Activated CD8-positive, alpha-beta memory T cell treated with anti-CD3 and anti-CD28 coated beads for 24 hours (primary cell): ENCODE data around the gene ASTN2.
A peak's percentile ranks its signal among the peaks of the same experiment; 100 is the strongest.

Source experiments
- DNase-seq: peaks from one replicate; pipeline ENCODE4 v3.0.0-alpha.2; 2020

ASTN2 gene

DNA sequence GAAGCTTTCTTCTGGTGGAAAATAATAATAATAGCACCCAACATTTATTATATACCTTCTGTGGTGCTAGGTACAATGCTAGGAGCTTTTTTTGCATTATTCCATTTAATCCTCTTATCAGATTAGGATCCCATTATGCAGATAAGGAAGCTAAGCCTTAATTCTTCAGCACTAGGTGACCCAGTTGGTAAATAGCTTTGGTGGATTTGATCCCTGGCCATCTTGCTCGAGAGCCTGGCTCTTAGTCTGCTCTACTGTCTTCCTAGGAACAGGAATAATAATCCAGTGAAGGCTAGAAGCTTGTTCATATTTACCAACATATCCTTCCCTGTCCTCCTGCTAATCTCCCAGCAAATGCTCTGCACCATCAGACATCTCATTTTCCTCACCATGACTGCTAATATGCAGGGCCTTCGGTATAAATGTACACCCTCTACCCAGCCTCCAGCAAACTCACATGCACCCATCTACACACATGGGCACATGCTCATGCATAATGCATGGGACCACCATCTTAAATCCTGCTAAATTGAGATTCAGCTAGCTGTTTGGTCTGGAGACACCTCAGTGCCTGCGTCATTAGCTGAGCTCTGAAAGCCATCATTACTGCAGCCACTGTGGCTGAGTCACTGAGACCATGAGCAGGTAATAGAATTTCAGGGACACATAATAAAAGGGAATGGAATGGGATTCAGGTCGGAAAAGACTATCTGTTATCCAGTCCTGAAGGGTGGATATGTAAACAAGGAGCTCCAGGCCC, 640.3 kb downstream of the ASTN2 start:
- no peak for DNase-seq

DNA sequence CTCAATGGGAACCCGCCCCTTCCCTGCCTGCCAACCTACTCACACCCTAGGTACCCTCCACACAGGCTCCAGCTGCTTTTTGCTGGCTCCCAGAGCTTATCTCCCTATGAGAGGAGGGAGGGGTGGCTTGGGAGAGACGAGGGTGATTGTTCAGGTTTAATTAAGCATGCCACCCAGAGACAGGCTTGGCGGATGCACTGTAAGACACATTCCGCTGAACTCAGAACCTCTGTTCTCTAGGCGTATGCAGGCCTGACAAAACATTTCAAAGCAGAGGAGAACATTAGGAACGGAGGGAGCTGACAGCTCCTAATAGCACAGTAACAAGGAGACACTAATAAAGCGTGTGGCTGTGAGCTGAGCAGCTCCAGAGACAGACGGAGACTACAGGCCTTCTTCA, 647.6 kb downstream of the ASTN2 start:
- no peak for DNase-seq

DNA sequence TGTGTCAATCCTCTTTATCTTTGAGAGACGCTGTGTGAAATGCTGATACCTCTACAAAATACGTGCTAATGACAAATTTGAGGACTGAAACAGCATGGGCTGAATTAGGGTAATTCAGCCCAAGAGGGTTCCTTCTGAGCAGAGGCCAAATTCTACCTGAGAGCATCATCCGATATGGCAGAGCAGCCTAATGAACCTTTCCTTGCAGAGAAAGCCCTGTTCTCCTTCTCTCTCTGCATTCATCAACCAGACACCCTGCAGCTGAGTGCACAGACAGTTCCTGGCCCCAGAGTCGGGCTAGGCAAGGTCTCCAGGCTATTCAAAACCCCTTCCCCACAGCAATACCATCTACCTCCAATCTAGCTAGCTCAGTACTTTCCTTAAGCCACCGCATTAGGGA, 649.8 kb downstream of the ASTN2 start:
- DNase-seq, result no peak

DNA sequence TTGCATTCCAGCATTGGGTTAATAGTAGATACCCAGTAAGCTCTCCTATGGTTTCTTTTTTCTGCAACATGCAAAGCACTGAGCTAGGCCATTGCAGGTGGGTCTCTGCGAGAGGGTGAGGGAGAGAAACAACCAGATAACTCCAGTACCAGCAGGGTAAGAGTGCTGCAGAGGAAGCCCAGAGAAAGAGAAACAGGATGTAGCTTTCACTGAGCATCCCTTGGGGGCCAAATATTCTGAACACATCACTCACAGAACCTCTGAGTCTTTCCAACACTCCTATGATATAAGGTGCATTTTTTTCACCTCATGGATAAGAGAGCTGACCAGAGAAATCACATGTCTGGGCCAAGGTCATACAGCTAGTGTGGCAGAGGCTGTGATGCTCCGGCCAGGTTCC, 651.1 kb downstream of the ASTN2 start:
- no peak for DNase-seq

DNA sequence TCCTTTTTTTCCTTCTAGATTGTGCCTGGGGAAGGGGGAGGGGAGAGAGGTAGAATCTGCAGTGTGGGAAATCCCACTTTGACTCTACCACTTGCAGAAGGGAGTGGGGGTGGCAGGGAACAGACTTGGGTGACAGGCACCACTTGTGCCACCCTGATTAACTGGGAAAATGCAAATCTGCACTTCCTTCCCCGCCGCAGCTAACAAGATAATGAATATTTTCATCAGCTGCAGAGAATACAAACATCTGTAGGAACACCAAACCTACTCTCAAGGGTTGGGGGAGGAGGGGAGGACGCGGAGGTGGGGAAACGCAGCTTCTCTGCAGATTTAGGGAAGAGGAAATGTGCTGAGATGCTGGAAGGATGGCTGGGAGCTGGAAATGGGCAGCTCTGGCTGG, 654.2 kb downstream of the ASTN2 start:
- DNase-seq, result no peak

DNA sequence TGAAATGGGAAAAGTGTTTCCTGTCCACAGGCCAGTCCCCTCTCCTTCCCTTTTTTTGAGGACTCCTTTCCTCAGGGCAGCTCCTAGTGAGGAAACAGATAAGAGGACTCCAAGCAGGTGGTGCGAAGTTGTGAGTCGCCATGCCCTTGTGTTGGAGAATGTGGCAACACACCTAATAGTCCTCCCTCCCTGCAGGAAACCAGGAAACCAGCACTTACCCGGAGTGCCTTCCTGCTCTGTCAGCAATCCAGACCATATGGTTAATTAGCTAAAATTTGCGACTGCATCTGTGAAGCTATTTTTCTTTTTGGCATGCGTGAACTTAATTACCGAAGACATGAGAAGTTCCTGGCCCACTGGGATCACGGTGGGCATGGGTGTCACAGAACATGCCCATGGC, 657.8 kb downstream of the ASTN2 start:
- no peak for DNase-seq

DNA sequence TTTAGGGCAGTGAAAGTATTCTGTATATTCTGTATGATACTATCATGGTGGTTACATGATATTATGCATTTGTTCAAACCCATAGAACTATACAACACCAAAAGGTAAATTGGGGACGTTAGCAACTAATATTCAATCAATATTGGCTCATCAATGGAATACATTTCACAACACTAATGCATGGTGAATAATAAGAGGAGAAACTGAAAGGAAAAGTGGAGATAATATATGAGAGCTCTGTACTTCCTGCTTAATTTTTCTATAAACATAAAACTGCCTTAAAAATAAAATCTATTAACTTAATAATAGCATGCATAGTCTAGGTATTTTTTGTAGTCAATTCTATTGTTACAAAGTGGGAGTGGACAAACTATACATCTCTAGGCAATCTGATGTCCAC, 661.5 kb downstream of the ASTN2 start:
- no peak for DNase-seq

DNA sequence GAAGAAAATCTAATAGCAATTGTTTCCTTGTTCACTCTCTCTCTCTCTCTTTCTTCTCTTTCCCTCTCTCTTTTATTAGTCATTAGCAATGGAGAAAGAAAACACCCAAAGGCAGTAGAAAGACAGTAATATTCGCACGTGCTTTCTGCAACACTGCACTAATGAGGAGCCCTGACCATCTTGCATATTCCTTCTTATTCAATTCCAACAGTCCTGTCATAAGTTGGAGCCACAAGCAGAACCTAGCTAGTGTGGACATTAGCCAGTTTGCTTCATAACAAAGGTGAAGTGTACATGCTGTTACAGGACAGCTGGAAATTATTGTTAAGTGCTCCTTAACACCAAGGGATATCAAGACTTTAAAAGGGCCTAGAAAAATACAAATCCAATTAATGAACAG, 664.3 kb downstream of the ASTN2 start:
- DNase-seq, result no peak

DNA sequence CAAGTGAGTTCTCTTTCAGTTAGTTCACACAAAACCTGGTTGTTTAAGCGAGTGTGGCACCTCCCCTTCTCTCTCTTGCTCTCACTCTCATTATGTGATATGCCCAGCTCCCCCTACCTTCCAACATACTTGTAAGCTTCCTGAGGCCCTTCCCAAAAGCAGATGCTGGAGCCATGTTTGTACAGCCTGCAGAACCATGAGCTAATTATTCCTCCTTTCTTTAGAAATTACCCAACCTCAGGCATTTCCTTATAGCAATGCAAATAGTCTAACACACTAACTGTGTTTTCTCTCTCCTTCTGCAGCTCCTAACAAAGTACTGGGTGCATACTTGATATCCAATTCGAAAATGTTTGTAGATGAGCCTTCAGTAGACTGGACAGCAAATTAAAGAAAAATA, 665.1 kb downstream of the ASTN2 start:
- no peak for DNase-seq

DNA sequence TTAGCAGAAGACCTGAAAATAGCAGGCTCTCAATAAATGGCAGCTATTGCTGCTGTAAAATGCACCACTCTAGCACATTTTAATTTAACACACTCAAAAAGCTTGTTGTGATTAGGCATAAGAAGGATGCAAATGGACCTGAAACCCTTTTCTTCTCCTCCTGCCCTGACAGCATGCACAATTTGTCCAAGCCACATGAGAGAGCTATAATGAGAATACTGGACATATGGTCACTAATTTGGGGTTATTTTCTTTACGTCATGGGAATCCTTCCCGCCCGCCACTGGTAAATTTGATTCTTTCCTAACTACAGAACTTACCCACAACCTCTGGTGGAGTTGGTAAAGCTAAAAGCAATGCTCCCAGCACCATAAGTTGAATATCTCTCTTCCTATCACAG, 665.7 kb downstream of the ASTN2 start:
- DNase-seq, result no peak

DNA sequence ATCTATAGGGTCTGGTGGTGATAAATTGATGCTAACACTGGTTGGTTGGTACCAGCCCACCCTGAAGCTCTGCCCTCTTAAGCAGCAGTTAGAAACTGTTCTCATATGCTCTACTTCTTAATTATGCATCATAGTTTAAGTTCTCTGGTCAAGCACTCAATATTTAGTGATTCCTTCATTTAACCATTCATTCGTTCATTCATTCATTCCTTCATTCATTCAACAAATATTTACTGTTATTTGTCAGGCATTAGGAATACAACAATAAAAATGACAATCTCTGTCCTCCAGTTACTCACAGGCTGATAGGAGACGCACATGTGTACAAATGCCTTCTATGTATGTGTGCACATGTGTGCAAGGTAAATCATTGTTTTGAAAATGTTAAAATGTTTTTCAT, 673.1 kb downstream of the ASTN2 start:
- DNase-seq, result no peak

DNA sequence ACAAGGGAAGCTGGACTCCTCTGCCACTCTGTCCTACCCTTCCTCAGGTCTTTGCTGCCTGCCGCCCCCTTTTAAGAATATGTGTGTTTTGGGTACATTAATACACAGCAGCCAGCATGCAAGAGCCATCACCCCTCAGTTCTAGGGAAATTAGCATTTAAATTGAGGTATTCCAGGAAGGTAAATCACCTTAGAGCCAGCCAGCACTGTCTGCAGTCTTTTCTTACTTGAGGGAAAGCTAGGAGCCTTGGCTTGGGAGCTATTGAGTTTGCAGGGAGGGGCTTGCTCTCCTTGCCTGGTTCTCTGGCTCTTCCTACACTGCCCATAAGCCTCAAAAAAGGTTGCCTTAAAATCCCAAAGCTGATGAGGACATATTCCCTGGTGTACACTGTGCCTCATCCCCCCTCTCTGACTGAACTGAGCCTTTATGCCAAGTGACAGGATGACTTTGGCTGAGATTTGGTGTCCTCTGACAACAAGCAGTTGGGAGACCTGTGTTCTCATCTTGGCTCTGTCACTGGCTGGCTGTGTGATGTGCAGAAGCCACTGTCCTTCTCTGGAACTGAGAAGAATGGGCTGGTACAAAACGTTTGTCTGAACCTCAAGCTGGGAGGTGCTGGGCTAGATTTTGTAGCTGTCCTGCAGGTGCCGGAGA, 673.6 kb downstream of the ASTN2 start:
- no peak for DNase-seq

DNA sequence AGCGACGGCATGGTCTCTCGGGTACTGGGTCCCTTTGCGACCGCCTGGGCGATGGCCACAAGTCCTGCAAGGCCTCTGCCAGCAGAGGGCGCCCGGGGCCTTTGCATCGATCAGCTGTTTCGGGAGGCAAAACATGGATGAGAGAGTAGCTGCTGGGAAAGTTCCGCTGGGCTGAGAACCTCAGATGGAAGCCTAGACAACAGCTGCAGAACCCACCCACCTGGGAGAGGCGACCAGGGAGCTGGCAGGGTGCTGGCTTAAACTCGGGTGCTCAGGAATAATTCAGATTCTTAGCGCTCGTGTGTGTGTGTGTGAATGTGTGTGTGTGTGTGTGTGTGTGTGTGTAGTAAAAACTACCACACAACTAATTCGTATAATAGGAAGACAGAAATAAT, 677.7 kb downstream of the ASTN2 start:
- DNase-seq, result peak; percentile 75

DNA sequence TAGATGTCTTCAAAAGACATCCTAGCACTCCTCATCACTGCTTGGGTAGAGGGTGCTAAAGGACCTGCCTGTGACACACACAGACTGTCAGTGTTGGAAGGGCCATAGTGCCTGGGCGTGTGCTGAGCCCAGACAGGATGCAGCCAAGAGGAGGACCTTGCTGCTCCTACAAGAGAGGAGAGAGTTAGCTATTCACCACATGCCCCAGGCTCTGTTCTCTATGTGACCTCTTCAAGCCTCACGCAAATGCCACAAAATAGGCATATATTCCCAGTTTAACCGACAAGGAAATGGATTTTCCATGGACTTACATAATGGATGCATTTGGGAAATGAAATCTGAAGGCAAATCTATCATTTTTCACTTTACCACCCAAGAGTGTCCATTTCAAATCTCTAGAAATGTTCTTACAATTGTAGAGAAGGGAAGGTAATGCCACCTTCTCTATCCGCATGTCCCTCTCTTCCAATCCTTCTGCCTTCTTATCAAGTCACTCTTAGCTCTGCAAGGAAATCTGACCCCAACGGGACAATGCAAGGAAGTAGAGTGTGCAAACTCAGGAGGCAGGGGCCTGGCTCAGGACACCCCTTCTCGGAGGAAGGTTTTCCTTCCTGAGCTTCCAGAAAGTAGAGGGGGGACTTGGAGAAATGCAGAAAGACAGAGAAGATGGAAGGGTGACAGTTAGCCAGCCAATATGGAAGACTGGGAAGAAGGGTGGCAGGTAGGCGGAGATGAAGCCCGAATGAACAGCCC, 678.3 kb downstream of the ASTN2 start:
- DNase-seq, result no peak

DNA sequence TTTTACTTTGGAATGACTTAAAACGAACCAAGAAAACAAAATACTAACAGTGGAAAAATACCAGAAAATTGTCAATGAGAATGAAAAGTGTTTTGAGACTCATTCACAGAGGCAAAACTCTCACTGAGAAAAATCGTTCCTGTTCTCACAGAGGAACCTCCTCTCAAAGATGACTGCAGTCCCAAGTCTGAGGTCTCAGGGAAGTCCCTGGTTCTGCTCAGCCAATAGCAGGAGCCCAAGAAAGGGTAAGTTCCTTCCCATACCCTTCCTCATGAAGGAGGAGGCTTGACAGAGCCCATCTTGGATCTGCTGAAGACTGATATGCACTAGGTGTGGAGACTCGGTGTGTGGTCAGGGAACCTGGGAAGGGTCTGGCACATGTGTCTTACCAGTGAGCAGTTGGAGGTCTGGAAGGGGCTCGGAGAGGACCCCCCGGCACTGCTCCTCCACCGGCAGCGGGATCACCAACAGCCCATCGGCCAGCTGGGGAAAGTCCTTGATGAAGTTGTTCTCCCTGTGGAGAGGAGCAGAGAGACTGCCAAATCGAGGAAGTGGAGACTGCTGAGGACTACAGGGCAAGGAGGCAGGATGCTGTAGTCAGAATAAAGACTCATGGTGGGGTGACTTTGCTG, 681.7 kb downstream of the ASTN2 start:
- DNase-seq, result no peak

DNA sequence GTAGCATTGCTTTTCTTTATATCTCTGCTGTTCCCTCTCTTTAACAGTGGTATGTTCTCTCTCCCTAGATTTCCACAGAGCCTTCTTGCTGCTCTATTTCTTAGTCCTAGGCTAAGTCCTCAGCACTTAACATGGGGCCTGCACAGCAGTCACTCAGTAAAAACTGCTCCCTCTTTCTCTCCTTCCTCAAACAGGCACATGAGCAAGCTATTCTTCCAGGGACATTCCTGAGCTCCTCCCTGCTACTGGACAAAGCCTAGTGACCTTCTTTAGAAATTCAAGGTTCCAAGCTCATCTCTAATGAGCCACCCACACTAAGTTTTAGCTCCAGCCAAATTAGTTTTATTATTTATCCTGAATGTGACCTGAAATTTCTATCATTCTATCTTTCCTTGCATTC, 688.3 kb downstream of the ASTN2 start:
- DNase-seq, result no peak

DNA sequence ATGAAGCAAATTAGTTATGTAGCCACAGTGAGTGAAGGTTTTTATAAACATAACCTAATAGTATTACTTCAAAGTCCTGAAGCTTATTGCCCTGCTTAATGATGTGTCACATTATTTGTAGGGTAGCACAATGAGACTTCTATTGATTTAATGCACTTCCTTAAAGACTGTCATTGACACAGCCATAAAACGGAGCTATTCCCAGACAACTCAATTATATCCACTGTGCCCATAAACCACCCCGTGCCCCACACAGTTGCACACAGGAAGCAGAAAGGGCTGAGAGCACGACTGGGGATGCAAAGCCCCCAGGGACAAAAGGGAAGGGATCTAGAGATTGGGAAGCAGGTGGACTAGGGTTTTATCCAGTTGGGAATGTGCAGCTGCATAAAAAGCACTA, 690.7 kb downstream of the ASTN2 start:
- no peak for DNase-seq

DNA sequence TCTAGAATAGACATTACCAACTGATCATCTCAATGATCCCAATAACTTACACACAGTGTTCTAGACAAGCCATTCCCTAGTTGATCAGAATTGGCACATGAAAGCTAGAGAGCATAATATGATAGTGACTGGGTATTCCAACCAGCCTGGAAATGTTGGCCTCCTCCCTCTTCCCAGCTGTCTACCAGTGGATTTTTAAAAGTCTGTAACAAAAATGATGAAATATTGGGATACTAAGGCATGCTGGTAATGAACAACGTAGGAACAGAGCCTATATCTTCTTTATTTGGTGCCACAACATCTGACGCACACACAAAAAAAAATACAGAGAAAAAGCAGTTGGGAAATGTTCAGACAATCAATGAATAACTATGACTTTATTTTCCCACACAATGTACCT, 692.9 kb downstream of the ASTN2 start:
- DNase-seq, result no peak

DNA sequence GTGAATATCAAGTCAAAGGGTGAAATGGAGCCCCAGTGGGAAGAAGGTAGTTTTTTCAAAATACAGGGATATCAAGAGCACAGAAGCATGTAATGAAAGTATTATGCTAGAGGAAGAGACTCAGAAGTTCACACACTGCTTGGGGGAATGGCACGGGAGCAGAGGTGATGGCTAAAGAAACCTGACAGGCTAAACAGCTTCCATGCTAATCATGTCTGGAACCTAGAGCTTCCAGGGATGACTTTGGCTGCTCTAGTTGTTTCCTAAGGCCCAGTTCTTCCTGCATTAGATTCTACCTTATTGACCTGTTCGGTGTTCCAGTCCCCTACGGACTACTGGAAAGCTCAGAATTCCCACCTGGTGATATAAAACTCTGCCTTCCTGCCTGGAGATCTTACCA, 693.4 kb downstream of the ASTN2 start:
- no peak for DNase-seq

DNA sequence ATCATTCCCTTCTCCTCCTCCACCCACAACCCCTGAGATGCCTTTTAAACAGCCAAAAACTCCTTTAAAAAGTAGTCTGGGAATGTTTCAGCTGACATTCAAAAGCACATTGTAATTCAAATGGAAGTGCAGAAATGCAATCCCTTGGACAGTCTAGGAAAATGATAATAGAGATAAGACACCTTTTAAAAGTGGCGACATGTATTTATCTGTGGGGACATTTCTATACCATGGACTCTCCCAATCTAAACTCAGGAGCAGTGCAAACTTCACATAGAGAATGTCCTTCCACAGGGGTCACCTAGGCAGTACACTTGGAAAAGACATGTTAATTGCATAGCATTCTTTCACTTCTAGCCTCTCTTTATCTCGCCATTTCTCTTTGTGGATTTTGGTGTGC, 694.7 kb downstream of the ASTN2 start:
- DNase-seq, result no peak

DNA sequence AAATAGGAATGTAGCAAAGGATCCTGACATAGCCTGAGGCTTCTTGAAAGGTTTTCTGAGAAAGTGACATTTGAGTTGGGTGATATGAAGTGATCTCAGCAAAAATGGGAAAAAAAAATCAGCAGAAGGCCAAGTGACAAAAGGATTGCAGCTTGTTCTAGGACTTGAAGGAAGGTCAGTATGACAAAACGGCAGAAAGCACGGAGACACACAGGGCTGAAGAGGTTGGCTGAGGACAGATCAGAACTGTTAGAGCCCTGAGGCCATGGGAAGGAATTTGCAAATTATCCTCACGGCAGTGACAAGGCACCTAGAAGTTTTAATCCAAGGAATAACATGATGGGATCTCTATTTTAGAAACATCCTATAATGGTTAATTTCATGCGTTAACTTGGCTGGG, 696.7 kb downstream of the ASTN2 start:
- DNase-seq, result no peak

DNA sequence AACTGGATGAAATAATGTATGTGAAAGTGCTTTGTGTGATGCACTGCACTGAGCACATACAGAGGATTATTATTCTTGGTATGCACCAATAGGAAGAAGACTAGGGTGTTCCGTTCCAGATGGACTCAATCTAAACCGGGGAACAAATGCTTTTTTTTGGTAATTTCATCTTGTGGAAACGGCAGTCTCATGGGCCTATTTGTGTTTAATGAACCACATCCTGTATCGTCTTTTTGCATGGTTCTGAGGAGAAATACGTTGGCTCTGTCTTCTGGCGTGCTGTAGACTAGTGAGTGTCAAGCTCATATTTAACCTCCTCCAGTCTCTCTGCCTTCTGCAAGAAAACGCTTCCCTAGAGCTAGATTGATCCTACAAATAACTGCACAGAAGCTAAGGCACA, 697.7 kb downstream of the ASTN2 start:
- no peak for DNase-seq

DNA sequence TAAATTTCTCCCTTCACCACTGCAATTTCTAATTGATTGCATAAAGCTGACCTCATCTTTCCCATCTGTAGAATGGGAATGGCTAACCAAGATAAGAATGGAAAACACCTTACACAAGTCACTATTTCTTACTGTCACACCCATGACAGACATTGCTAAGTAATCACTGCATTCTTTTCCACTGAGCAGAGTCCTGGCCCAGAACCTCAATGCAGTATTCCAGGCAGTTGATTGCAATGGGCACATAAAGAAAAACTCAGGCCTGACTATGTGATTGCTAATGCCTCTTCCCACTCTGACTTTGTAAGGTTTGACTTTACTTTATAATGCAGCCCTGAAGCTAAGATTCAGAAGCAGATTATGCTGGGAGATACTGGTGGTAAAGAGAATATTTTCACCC, 698.4 kb downstream of the ASTN2 start:
- DNase-seq, result no peak

DNA sequence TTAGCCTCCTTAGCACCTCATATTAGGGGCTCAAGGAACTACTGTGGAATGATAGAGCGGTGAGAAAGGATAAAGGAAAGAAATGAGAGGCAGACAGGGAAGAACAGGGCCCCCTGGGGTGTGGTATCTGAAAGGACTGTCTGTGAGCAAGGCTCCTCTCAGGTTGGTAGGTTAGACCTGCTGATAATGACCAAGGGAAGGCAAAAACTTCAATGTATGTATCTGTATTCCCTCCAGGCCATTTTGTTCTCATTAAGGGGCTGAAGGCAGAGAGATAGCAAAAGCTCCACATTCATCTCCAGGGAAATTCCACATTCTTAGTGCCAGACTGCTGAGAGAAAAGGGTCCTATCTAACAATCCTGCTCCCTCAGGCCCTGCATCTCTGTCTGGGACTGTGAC, 699.1 kb downstream of the ASTN2 start:
- no peak for DNase-seq
